Retinal pigment epithelial cell (primary cell): ENCODE data around the gene A4GALT.
A peak's percentile ranks its signal among the peaks of the same experiment; 100 is the strongest.

Source experiments
- DNase-seq: peaks from one replicate; pipeline ENCODE4 v3.0.0-alpha.2; 2010; ENCODE audit warnings: low read depth
- H3K4me3 ChIP-seq: 2 replicates; pipeline ENCODE4 v1.5.1; 2011; ENCODE audit warnings: mild to moderate bottlenecking, low read length, control low read depth, moderate library complexity
- CTCF ChIP-seq: conservative IDR thresholded peaks from 2 replicates; pipeline ENCODE4 v1.5.1; 2011; ENCODE audit warnings: low read depth, low read length, control low read depth, inconsistent platforms

Gene A4GALT, protein sequence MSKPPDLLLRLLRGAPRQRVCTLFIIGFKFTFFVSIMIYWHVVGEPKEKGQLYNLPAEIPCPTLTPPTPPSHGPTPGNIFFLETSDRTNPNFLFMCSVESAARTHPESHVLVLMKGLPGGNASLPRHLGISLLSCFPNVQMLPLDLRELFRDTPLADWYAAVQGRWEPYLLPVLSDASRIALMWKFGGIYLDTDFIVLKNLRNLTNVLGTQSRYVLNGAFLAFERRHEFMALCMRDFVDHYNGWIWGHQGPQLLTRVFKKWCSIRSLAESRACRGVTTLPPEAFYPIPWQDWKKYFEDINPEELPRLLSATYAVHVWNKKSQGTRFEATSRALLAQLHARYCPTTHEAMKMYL

DNA sequence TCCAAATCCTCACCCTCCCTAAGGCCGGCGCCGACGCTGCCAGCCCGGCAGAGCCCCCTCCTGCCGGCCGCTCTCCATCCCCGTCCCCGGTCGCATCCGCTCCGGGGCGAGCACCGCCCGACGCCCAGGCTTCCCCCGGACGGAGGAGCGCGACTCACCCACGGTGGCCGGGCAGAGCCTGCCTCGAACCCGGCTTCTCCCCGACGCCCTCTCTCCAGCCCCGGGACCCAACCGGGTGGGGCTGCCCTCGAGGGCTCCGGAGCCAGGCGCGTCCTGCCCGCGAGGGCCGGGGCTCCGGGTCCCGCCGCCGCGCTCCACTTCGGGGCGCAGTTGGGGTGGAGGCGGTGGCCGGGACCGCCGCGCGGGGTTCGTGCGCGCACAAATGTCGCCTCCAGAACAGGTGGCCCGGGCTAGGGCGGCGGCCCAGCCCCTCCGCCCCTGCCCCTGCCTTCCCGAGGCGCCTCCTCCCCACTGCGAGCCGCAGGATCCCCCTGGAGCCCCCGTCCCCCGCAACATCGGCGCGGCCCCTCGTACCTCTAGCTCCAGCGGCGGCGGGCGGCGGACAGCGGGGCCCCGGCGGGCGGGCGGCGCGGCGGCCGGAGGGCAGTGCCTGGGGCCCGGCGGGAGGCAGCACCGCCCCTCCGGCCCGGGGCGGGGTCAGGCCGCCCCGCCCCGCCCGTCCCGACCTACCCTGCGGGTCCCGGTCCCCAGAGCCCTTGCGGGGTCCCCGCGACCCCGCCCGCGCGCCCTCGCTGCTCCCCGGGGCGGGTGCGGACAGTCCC is at the start of gene A4GALT:
TSS of gene A4GALT (minus strand) at position 608 of the 782 bp plus-strand sequence. CDS start 26,919 bp downstream, outside the sequence.
- TF ChIP-seq CTCF, result no peak
- no peak for DNase-seq
- H3K4me3 ChIP-seq, result peak within 1 kb of the TSS; percentile 52

DNA sequence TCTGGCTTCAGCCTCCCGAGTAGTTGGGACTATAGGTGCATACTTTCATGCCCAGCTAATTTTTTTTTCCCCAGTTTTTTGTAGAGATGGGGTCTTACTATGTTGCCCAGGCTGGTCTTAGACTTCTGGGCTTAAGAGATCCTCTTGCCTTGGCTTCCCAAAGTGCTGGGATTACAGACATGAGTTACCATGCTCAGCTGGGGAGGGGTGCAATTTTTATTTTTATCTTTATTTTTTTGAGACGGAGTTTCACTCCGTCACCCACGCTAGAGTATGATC is 49.7 kb upstream of the A4GALT start:
- DNase-seq, result no peak
- no peak for TF ChIP-seq CTCF
- H3K4me3 ChIP-seq, result no peak overlapping the region

DNA sequence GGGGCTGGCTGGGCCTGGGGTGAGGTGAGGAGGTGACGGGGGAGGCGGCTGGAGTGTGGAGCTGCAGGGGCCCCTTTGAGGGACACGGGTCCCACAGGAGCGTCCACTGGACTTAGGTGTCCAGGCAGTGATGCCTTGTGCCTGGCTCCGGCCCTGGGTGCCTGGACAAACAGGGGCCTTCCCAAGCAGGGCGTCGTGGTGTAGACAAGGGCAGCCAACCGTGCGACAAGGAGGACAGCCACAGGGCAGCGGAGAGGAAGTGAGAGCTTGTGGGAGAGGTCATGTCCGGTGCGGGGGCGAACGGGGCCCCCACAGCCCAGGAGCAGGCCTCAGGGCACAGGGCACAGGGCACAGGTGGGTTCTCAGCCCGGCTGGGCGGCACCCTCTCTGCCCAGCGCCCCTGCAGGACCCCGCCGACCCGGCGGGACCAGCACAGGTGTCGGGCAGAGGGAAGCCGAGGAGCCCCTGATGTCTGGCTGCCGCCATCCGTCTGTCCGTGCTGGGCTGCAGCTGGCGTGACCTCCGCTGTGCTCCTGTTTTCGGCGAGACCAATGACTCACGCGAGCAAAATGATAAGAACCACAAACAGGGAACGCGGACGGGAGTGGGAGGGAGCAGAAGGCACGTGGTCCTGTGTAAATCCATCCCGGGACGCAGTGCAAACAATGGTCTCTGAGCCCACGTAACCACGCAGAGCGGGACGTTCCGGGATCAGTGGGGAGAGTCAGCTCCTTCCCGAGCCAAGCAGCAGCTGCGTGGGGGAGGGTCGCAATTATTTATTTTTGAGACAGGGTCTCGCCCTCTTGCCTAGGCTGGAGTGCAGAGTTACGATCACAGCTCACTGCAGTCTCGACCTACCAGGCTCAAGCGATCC is 49.1 kb upstream of the A4GALT start:
- no peak for DNase-seq
- TF ChIP-seq CTCF, result no peak
- no peak overlapping the region for H3K4me3 ChIP-seq

GRCh38 chr22:42769238-42769573 is 48.5 kb upstream of the A4GALT start:
- TF ChIP-seq CTCF, result no peak
- H3K4me3 ChIP-seq, result no peak overlapping the region

DNA sequence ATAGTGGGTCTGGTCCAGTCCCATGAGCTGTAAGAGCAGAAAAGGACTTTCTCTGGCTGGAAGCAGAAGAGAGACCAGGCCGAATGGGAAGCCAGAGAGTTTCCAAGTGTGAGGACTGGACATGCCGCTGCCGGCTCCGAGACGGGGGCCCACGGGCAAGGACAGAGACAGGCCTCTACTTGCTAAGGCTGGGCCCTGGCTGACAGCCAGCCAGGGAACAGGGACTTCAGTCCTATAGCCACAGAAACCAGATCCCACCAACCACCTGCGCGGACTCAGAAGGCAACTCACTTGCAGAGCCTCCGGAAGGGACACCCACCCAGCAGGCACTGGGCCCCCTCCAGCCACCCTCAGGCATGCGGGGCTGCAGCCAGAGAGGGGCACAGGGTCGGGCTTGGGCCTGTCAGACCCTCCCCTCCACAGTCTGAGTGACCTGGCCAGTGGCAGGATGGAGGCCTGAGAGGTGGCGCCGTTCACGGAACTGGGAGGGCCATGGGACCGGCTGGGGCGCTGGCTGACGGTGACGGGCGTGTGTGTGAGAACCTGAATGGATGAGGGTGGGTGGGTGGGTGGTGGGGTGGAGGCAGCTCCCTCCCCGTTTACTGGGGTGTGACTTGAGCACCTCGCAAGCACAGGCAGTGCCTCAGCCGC is 47.8 kb upstream of the A4GALT start:
- TF ChIP-seq CTCF, result no peak
- no peak for DNase-seq
- H3K4me3 ChIP-seq, result no peak overlapping the region

More at GRCh38 chr22:42769238-42769573, 48.5 kb upstream of the A4GALT start:
- DNase-seq, result no peak

- DNase-seq, result no peak
- H3K4me3 ChIP-seq, result no peak overlapping the region
- no peak for TF ChIP-seq CTCF
Observed at GRCh38 chr22:42766860-42767259, 46.2 kb upstream of the A4GALT start.
